Heart right ventricle (tissue), 16 donors: ENCODE measurements around the gene MED10. TPM values are rescaled to one million over a fixed set of nuclear protein-coding genes. Genes with fewer than 3 reads are reported as not detected.

Experiments used
- ATAC-seq, 8 donors: fragments of 200-7000 bp; cut with Tn5 transposase; one replicate each; pipeline ENCODE4 v1.9.1; 2020; ENCODE audit warnings: mild to moderate bottlenecking in 8 of 8, moderate library complexity in 8 of 8, moderate number of reproducible peaks in 1 of 8
- DNase-seq, 2 donors: peaks; one replicate each; pipeline ENCODE4 v3.0.0-alpha.2; 2020
- H3K27ac ChIP-seq, 10 donors: fragments of 200-600 bp; sonication (generic) in 2 of 10; one replicate each; pipeline versions ENCODE4 v1.5.0 to v1.8.0; 2020 to 2022; ENCODE audit warnings: mild to moderate bottlenecking in 3 of 10
- H3K27me3 ChIP-seq, 7 donors: fragments of 200-600 bp; one replicate each; pipeline ENCODE4 v1.8.0; 2021 to 2022; ENCODE audit warnings: mild to moderate bottlenecking in 2 of 7
- H3K36me3 ChIP-seq, 9 donors: fragments of 200-600 bp; sonication (generic) in 1 of 9; one replicate each; pipeline versions ENCODE4 v1.5.0 to v1.8.0; 2020 to 2022; ENCODE audit warnings: mild to moderate bottlenecking in 2 of 9
- H3K4me1 ChIP-seq, 9 donors: fragments of 200-600 bp; sonication (generic) in 1 of 9; one replicate each; pipeline versions ENCODE4 v1.5.0 to v1.8.0; 2020 to 2022; ENCODE audit warnings: mild to moderate bottlenecking in 4 of 9
- H3K4me3 ChIP-seq, 10 donors: fragments of 200-600 bp; sonication (generic) in 2 of 10; one replicate each; pipeline versions ENCODE4 v1.5.0 to v1.8.0; 2020 to 2022; ENCODE audit warnings: mild to moderate bottlenecking in 7 of 10, moderate library complexity in 2 of 10
- H3K9me3 ChIP-seq, 11 donors: fragments of 200-600 bp in 10 of 11; sonication (generic) in 2 of 11; one replicate each; pipeline versions ENCODE4 v1.5.0 to v1.8.0; 2013 to 2022; ENCODE audit warnings: mild to moderate bottlenecking in 2 of 11, control low read depth in 1 of 11, moderate library complexity in 1 of 11
- WGBS, 2 donors: extraction: QIAGEN DNeasy Blood & Tissue Kit; methylation state at CpG; one replicate each; pipeline ENCODE4 v1.1.7; 2013; ENCODE audit warnings: inconsistent platforms in 1 of 2; 5-methylcytosine and 5-hydroxymethylcytosine counted together
- intact Hi-C, 10 donors: fragments of 100-400 bp; cut with DNase I; formaldehyde crosslinking; loops; one replicate each; pipeline versions ENCODE4 v1.11.1 to v1.14.2; 2022
- polyA plus RNA-seq, 2 donors: library from polyadenylated mRNA; stranded (reverse); fragments of 200-250 nt; gene quantifications; one replicate each; pipeline ENCODE4 v1.2.3, GENCODE V29; 2013
- total RNA-seq, 10 donors: library from RNA; stranded (reverse); fragmentation: NEBNext Ultra II Directional in 3 of 10; extraction: Animal tissue kit (Norgen Biotek cat#: 25700) in 3 of 10; gene quantifications; one replicate each; pipeline versions ENCODE4 v1.2.1 to v1.2.4, GENCODE V29; 2021 to 2023
- TF ChIP-seq, protein P1 (sequence below), 9 donors: fragments of 200-600 bp; sonication (generic) in 2 of 9; IDR thresholded peaks; one replicate each; pipeline versions ENCODE4 v1.5.0 to v1.8.0; 2021 to 2022; ENCODE audit warnings: antibody characterized with exemption in 9 of 9, mild to moderate bottlenecking in 5 of 9, moderate library complexity in 1 of 9
- donor health status: Arrhythmogenic right ventricular cardiomyopathy.
- donor health status: ischemic (EF 13 %, LVEDD 7.1; RV severe dilation, severe dysfunction).
- donor health status: healthy with polysubstance abuse.
- donor health status: DM: no; HTN: yes; CAD: no.
- donor health status: DM: no; HTN: no; CAD: no.
- donor health status: ischemic (EF 25% LVEDD 6.9; RV normal size, moderate dysfunction).
- donor health status: ischemic (EF 25% LVEDD 5.7; RV mildly dilated, moderate dysfunction).
- donor health status: healthy.
- donor health status: DM: yes; HTN: yes; CAD: no.
- donor health status: Ischemic cardiomyopathy.
- donor health status: ischemic (EF 35%, LVEDD 5.7; RV mildly dilated, moderate dysfunction).
- donor health status: nonischemic (EF 11% LVEDD 7.7; RV severe dilation, severe dysfunction).
- donor health status: DM: yes; HTN: yes; CAD: no.
- donor health status: PGD.
- donor health status: ischemic (EF 29% LVEDD 5.4; RV normal size, mild dysfunction).
- donor health status: nonischemic (EF 23%, LVEDD 6.1; RV moderate dilation, normal function).

Gene MED10
- total and polyA plus RNA-seq, 12 donors, result 15.3 to 45.4 (median 22.8) TPM

DNA sequence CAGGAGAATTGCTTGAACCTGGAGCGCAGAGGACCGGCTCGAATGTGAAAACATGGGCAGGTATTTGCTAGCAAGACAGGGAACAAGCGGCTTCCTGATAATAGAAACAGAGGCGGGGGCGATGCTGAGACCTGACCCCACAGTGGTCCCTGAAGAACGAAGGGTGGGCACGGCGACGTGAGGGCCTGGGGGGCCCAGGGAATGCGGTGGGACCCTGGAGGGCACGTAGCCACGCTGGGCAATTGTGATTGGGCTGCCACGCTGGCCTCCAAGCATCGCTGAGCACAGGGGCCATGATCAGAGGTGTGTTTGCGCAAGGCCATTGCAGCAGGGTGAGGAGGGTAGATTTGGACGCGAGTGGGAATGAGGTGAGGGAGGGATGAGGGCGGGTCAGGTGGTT lies 30.7 kb downstream of the MED10 start:
- 91% methylated on average over 19 of the region's 19 CpGs for WGBS, 2 donors
- ATAC-seq (no peak), DNase-seq (no peak)
- H3K4me3 ChIP-seq, result no peak overlapping the region
- TF ChIP-seq, protein P1, sequence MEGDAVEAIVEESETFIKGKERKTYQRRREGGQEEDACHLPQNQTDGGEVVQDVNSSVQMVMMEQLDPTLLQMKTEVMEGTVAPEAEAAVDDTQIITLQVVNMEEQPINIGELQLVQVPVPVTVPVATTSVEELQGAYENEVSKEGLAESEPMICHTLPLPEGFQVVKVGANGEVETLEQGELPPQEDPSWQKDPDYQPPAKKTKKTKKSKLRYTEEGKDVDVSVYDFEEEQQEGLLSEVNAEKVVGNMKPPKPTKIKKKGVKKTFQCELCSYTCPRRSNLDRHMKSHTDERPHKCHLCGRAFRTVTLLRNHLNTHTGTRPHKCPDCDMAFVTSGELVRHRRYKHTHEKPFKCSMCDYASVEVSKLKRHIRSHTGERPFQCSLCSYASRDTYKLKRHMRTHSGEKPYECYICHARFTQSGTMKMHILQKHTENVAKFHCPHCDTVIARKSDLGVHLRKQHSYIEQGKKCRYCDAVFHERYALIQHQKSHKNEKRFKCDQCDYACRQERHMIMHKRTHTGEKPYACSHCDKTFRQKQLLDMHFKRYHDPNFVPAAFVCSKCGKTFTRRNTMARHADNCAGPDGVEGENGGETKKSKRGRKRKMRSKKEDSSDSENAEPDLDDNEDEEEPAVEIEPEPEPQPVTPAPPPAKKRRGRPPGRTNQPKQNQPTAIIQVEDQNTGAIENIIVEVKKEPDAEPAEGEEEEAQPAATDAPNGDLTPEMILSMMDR (IDR thresholded peaks at IDR 0.05), result no peak
- H3K27ac ChIP-seq, result no peak overlapping the region
- no peaks in the 10 kb centered on the region for H3K4me1 ChIP-seq
- H3K9me3 ChIP-seq, result no peaks in the 10 kb centered on the region
- intact Hi-C loops, result no loop called here
- no peaks in the 10 kb centered on the region for H3K27me3 ChIP-seq
- H3K36me3 ChIP-seq, result no peaks in the 10 kb centered on the region

DNA sequence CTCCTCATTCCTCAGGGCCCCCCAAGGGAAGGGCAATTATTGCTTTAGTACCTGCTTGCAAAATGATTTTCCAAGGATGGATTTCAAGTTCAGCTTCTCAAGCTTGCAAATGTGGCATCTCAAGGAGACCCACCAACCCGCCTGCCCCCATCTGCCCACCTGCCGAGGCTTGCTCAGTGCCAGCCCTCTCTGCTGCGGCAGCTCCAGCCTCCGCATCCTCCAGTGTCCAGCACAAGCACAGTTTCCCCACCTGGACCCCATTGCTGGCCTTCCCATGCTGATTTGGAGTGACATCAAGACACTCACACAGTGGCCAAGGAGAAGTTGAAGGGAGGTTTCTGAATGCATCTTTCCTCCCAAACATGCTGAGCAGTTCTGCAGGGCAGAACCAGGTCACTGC lies 31.2 kb downstream of the MED10 start:
- H3K36me3 ChIP-seq, result no peaks in the 10 kb centered on the region
- intact Hi-C loops, result no loop called here
- no peak overlapping the region for H3K27ac ChIP-seq
- 95 to 96% methylated on average over 4 of the region's 4 CpGs for WGBS, 2 donors
- no peaks in the 10 kb centered on the region for H3K9me3 ChIP-seq
- no peaks in the 10 kb centered on the region for H3K4me1 ChIP-seq
- TF ChIP-seq, protein P1 (IDR thresholded peaks at IDR 0.05), result no peak
- ATAC-seq (no peak), DNase-seq (no peak)
- H3K27me3 ChIP-seq, result no peaks in the 10 kb centered on the region
- H3K4me3 ChIP-seq, result no peak overlapping the region

DNA sequence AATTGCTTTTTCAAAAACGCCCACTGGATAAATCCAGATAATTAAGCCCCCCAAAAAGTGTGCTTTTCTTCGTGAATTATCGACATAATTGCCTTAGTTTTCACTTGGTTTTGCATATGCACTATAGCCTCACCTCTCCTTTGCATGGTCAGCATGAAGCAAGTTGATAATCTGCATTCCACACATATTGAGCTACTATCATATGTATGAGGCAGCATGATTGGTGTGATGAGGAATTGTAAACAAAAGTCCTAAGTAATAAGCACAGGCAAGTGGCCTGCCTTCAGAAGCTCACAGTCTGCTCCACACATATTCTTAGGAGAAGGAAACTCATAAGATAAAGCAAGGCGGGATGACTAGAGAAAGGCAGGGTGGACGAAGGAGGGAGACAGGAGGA lies 33.8 kb downstream of the MED10 start:
- Histone ChIP-seq H3K27me3 (no peaks in the 10 kb centered on the region), H3K9me3 (no peaks in the 10 kb centered on the region), H3K27ac (no peak overlapping the region), H3K36me3 (no peaks in the 10 kb centered on the region), H3K4me3 (no peak overlapping the region), H3K4me1 (no peaks in the 10 kb centered on the region)
- WGBS, 2 donors, result 71 to 86% methylated on average over 5 of the region's 5 CpGs
- TF ChIP-seq, protein P1 (IDR thresholded peaks at IDR 0.05), result no peak
- no peak for DNase-seq
- no peak for ATAC-seq
- intact Hi-C loops, result no loop called here

DNA sequence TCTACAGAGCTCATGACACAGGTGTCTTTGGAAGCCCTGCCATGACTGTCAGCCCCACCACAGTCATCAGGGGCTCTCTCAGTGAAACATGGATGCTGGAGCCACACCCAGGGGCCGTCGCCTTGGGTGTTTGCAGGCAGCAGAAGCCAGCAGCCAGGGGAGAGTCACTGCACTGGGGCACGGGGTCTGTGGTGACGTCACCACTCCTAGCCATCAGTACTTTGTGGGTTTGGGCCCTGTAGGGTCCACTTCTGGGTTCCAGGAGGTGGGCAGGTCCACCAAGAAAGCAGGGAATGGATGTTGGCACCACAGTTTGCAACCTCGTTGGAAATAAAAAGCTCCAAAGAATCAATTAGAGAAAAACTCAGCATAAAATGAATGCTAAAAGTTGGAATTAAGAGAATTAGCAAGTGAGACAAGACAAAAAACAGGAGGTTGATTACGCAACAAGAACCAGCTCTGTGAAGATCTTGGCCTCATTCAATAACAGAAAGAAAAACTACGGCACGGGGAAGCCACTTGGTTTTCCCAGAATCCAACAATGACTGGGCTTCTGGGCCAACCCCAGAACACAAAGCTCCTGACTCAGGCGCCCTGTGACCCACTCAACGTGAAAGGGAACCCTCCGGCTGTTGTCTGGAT lies 34.3 kb downstream of the MED10 start:
- Histone ChIP-seq H3K36me3 (no peaks in the 10 kb centered on the region), H3K4me3 (no peak overlapping the region), H3K27ac (no peak overlapping the region), H3K9me3 (no peaks in the 10 kb centered on the region), H3K4me1 (no peaks in the 10 kb centered on the region), H3K27me3 (no peaks in the 10 kb centered on the region)
- intact Hi-C loops, result no loop called here
- no peak for ATAC-seq
- no peak for DNase-seq
- WGBS, 2 donors, result 86% methylated on average over 11 of the region's 11 CpGs
- TF ChIP-seq, protein P1 (IDR thresholded peaks at IDR 0.05), result no peak
